GM18505 (cell line): ENCODE results near the gene KANK2.

ENCODE experiments used
- ATAC-seq: cut with Tn5 transposase; IDR thresholded peaks from one replicate; pipeline ENCODE4 v1.9.1; 2021; ENCODE audit not compliant: unreplicated experiment
- POLR2A ChIP-seq: IDR thresholded peaks from 4 replicates; pipeline ENCODE4 v1.6.1; 2011; ENCODE audit warnings: borderline replicate concordance; ENCODE audit not compliant: insufficient read depth, insufficient read length; ENCODE audit errors: extremely low read depth

Gene KANK2

DNA sequence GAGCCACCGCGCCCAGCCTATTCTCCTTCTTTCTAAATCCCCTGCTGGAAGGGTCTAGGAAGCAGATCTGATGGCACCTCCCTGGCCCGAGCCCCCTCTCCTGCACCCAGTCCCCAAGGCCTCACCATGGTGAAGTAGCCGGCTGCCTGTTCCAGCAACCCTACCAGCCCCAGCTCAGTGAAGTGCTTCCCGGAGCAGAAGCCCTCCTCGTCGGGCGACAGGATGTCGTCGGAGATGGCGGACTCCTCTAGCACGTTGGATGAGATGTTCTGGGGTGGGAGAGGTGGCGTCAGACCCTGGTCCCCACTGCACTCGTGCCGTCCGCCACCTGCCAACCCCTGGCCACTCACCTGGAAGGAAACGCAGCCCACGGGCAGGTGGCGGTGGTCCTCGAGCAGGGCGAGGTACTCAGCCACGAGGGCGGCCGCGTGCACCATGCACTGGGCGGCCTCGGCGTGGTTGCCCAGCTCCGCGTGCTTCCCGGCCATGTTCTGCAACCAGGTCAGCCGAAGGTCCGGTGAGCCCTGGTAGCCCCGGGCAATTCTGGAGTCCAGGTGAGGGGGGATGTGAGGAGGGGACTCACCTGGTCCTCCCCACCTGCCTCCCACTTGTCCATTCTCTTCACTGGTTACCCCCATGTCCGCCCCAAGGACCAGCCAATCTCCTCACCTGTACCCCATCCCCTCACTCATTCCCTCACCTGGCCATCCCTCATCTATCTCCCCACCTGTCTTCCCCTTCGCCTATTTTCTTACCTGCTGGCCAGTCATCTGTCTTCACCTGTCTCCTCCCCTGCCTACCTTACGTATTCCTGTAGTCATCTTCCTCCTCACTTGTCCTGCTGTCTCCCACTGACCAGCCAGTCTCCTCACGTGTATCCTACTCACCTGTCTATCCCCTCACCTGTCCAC is 11.5 kb upstream of the KANK2 start:
- TF ChIP-seq POLR2A, result no peak
- no peak for ATAC-seq

DNA sequence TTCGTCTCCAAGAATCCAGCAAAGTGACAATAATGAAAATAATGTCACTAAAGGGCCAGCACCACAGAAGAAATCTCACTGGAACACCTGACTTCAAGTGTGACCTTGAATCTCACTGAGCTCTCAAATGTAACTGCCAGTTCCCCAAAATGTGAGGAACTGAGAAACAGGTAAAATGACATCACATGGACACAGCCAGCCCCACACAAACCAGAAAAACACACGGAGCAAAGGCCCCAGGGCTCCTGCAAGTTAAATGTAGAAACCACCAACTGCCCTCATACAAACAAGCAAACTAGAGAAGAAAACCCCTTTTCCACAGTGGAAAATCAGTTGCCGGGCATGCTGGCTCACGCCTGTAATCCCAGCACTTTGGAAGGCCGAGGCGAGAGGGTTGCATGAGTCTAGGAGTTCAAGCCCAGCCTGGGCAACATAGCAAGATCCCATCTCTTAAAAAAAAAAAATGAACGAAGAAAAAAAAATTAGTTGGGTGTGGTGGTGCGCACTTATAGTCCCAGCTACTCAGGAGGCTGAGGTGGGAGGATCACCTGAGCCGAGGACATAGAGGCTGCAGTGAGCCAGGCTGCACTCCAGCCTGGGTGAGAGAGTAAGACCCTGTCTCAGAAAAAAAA is 8.7 kb upstream of the KANK2 start:
- TF ChIP-seq POLR2A, result no peak
- ATAC-seq, result peak; percentile 60

DNA sequence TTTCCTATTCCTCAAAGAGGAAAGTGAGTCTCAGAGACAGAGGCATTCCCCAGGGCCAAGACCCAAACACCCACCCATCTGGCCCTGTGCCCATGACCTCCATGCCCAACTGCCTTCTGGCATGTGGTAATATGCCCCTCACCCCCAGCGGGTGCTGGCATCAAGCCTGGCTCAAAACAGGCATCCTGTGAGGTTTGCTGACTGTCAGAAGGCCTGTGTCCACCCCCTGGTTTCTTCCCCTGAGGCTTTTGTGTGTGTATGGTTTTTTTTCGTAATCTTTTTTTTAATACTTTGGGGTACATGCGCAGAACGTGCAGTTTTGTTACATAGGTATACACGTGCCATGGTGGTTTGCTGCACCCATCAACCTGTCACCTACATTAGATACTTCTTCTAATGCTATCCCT is 7.6 kb upstream of the KANK2 start:
- ATAC-seq, result no peak
- no peak for TF ChIP-seq POLR2A

DNA sequence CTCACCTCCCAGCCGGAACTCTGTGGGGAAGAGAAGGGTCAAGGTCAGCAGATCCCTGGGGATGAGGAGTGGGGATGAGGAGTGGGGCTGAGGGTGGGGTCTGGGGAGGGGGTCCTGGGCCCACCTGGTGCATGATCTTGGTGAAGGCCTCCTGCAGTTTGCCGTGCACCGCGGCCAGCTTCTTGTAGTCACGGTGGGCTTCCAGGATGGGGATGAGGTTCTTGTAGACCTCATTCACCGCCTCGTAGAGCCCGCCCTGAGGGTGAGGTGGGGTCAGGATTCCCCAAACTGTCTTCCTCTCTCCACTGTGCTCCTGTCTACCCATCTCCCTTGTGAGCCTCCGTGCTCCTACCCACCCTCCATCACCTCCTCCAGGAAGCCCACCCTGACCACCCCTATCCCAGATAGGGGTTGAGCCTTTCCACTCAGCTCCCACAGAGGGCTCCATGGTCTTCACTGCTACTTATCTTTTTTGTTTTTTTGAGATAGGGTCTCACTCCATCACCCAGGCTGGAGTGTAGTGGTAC is 6.8 kb upstream of the KANK2 start:
- no peak for ATAC-seq
- TF ChIP-seq POLR2A, result no peak

DNA sequence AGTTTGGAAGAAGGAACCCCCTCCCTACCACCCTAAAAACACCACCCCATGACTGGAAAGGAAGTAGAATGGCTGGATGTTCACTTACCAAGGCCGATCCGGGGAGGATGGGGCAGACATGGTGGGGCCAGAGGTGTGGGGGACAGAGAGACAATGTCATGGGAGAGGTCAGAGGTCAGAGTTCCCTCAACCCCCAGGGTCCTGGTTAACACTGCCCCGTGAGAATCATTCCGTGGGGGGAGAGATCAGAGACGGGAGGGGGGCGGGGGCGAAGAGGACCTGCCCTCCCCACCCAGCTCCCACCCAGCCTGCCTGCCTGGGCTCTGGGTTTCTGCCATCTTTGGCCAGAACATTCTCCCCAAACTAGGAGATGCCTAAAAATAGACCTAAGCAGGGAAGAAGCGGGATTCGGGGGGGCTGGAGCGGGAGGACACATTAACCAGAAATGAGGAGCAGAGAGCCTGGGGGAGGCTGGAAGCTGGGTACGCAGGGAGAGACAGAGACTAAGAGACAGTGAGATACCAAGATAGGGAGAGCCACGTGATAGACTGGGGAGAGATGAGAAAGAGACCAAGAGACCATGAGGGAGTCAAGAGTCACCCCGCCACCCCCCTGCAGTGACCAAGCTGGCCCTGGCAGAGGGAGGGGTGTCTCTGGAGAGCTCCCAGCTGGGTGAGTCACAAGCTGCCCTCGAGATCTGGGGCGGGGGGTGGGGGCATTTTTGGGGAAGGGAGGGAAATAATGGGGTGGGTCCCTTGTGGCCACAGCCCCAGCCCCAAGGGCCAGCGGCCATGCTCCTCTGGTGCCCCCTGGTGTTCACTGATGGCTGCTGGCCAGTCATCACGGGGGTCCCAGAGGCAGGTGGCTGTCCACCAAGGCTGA is 6.1 kb upstream of the KANK2 start:
- no peak for TF ChIP-seq POLR2A
- no peak for ATAC-seq

DNA sequence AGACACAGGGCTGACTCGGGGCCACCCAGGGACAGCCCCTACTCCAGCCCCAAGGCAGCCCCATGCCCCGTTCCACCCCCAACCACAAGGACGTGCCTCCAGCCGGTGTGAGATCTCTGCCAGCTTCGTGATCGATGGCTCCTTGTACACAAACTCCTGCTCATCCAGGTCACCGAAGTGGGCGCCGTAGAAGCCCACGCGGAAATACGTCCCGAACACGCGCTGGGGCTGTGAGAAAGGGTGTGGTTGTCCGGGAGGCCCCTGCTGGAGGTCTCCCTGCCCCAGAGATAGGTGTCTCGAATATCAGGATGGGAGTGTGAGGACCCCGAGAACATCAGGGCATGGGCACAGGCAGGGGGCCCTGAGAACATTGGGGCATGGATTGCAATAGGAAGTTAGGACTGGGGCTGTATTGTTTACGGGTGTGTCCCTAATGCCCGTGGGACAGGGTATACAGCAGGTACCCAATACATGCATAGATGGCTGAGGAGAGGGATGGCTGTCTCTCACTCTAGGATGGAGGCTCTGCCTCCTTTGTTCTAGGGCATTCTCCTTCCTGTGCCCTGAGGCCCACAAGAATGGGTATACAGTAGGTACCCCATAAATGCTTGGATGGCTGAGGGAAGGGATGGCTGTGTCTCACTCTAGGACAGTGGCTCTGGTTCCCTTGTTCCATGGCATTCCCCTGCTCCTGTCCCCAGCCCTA is 5.3 kb upstream of the KANK2 start:
- TF ChIP-seq POLR2A, result no peak
- ATAC-seq, result no peak

DNA sequence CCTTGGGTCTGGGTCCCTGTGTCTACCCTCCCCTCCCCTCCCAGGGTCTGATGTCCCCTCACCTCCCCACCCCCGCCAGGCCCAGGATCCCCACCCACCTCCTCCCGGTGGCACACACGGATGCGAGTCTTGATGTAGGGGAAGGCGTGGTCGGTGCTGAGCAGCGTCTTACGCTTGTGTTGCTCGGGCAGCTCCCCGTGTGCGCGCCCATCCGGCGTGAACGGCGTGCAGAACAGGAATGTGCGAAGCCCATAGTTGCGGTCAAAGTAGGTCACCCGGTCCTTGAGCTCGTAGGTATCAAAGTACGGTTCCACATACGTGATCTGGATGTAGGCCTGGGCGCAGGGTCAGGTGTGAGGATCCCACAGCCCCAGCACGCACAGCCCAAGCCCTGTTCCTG is 4.4 kb upstream of the KANK2 start:
- no peak for TF ChIP-seq POLR2A
- no peak for ATAC-seq

DNA sequence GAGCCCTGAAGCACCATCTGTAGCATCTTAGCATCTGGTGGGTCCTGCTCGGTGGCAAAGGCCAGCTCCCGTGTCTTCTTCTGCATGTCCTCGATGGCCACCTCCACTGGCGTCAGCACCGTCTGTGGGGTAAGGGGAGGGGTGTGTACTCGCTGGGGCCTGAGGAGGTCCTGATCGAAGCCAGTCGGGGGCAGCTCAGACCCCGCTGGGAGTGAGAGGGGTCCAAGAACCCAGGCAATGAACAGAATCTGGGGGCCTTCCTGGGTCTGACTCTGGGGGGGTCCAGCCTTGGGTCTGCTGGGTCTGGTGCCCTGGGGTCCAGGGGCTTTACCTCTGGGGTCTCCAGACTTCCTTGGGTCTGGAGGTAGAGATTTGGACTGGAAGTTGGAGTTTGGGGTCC is 3.6 kb upstream of the KANK2 start:
- ATAC-seq, result no peak

DNA sequence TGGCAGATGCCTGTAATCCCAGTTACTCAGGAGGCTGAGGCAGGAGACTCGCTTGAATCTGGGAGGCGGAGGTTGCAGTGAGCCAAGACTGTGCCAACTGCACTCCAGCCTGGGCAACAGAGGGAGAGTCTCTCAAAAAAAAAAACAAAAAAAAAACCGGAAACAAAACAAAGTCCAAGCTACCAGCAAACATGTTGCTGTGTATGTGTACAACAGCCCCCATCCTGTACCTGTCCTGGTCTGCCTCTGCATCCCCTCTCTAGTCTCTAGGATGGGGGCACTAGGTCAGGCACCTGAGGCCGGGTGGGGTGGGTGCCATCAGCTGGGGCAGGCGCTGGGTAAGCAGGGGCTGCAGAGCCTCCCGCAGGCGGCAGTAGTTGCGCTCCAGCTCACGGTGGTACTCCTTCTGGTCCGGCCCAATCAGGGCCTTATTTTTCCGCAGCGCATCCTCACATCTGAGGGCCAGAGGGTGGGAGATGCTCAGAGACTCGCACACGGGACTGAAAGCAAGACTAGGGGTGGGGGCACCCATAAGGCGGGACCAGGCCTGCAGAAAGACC is 2.8 kb upstream of the KANK2 start:
- ATAC-seq, result no peak
- TF ChIP-seq POLR2A, result no peak

More for the DNA sequence above, 3.6 kb upstream of the KANK2 start:
- TF ChIP-seq POLR2A, result no peak

DNA sequence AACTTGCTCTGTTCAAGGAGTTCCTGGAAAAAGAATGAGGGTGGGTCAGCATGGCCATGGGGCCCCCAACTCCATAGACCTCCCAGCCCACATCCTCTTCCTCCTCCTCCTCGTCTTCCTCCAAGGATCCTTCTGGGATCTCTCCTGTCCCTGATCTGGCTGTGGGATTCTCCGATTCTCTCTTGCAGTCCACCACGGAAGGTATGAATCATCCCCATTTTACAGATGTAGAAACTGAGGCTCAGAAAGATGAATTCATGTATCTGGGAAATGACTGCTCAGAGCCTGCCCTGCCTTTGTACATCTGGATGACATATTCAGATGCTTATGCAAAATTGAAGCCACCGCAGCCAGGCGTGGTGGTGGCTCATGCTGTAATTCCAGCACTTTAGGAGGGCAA is 2.2 kb upstream of the KANK2 start:
- no peak for ATAC-seq
- TF ChIP-seq POLR2A, result no peak

DNA sequence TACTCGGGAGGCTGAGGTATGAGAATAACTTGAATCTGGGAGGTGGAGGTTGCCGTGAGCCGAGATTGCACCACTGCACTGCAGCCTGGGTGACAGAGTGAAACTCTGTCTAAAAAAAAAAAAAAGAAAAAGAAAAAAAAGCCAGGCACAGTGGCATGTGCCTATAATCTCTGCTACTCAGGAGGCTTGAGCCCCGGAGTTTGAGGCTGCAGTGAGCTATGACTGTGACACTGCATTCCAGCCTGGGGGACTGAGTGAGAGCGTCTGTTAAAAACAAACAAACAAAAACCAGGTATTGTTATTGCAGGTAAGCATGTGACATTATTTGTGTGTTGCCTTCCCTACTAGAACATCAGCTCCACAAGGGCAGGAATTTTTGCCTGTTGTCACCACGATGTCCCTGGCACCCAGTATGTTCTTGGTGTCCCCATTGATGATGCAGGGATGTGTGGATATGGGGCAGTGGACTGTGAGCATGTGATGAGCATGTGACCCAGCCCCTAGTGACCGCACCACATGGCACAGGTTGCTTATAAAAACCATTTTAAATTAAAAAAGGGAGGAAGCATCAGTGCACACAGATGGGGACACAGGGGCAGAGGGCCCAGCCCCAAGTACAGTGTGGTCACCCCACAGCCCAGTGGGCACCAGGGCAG is 1.6 kb upstream of the KANK2 start:
- TF ChIP-seq POLR2A, result no peak
- ATAC-seq, result no peak

DNA sequence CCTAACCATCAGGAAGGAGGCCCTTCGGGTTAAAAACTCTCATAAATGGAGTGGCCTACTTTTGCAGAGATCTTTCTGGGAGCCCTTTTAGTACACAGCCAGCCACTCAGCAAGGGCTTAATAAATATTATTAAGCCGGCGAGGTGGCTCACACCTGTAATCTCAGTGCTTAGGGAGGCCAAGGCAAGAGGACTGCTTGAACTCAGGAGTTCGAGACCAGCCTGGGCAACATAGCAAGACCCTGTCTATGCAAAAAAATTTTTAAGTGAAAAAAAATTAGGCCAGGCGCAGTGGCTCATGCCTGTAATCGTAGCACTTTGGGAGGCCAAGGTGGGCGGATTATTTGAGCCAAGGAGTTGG is 810 bp upstream of the KANK2 start:
- no peak for TF ChIP-seq POLR2A
- ATAC-seq, result no peak
